Measurements from ENCODE around the gene LCE1C. TPM values are rescaled to one million over a fixed set of nuclear protein-coding genes. Genes with fewer than 3 reads are reported as not detected.
A peak's percentile ranks its signal among the peaks of the same experiment; 100 is the strongest.

LCE1C gene
- total and polyA plus RNA-seq, 9 of the 15 experiments (the other 6 are each of a cell fraction or from before 2014, with no cell fraction given) = not detected

- POLR2A ChIA-PET = no interaction called here
Measured at GRCh38 chr1:152756872-152757271, 49.6 kb downstream of the LCE1C start.

More at GRCh38 chr1:152756872-152757271, 49.6 kb downstream of the LCE1C start:
- Histone ChIP-seq H3K27me3 (ENCODE audit: control insufficient read depth in 2 of 2, insufficient read depth in 2 of 2, low read length in 2 of 2) (peaks cover 0 to 19% of the 10 kb centered on the region in 2 experiments; a peak in 2 of 5 replicates), H3K4me2 (ENCODE audit: insufficient read depth, low read length) (no peak overlapping the region), H3K9me1 (ENCODE audit: control insufficient read depth, insufficient read depth, low read length) (no peaks in the 10 kb centered on the region), H3K36me3 (ENCODE audit: control insufficient read depth, insufficient read depth, low read length) (no peaks in the 10 kb centered on the region), H2AFZ (ENCODE audit: low read depth, low read length) (no peak overlapping the region), H3K79me2 (ENCODE audit: control insufficient read depth, insufficient read depth, low read length) (no peaks in the 10 kb centered on the region), H3K9ac (ENCODE audit: insufficient read depth in 1 of 2, low read depth in 2 of 2, low read length in 2 of 2) (no peak overlapping the region), H3K4me1 (replicated peaks in 1 of 2; ENCODE audit: control insufficient read depth in 2 of 2, insufficient read depth in 2 of 2, low read length in 2 of 2) (no peaks in the 10 kb centered on the region; a peak in 1 of 5 replicates), H4K20me1 (replicated peaks; ENCODE audit: control insufficient read depth, insufficient read depth, low read length) (peaks cover 3% of the 10 kb centered on the region; the same call in 1 of the 2 replicates), H3K9me3 (replicated peaks; ENCODE audit: control insufficient read depth, insufficient read depth, low read depth, low read length) (no peaks in the 10 kb centered on the region), H3K27ac (ENCODE audit: extremely low read depth, low read depth, low read length) (no peak overlapping the region), H3K4me3 (no peak overlapping the region)
- ATAC-seq = no peak
- CTCF ChIA-PET (ENCODE audit: low intra/inter-chr PET ratio) = no interaction called here
- no peak for DNase-seq (ENCODE audit: extremely low read depth in 1 of 4, low spot score in 3 of 4)
- WGBS (ENCODE audit: insufficient coverage, low coverage, missing lambda C conversion rate) = 0% methylated on average over 1 of the region's 2 CpGs
- FAIRE-seq = no peak
- in situ Hi-C loops (cut with MboI) (no loop called here), intact Hi-C loops (cut with micrococcal nuclease) (no loop called here)
- no TSS peak for BruUV-seq (replicated peaks)
- TF ChIP-seq ZNF79 (CRISPR knock-in tag; IDR thresholded peaks at IDR 0.05; ENCODE audit: low read depth) (no peak), PHF20 (IDR thresholded peaks at IDR 0.05; ENCODE audit: partially characterized antibody) (no peak), NFE2 (IDR thresholded peaks at IDR 0.05; ENCODE audit: low read depth) (0 out of 2 replicates have a peak, but pooled peaks have one; percentile 13), DNMT1 (IDR thresholded peaks at IDR 0.05) (no peak)

Other genes starting within 250 kb of the LCE1C start
Only the 7 nearest of the 26 such genes appear.
- not detected in 2 replicates for gene KPRP, start 48.6 kb downstream of the LCE1C start, total RNA-seq (2014; rRNA removed)
- gene KPRP, start 48.6 kb downstream of the LCE1C start, total RNA-seq (2014; rRNA removed; fragmentation: Illumina TruSeq; extraction: Trizol) = not detected in 2 replicates
- gene KPRP, start 48.6 kb downstream of the LCE1C start, total RNA-seq (2015; rRNA removed; fragmentation: Illumina TruSeq; extraction: Trizol) = not detected in 2 replicates
- gene KPRP, start 48.6 kb downstream of the LCE1C start, total RNA-seq (2021) = not detected in 2 replicates
- gene KPRP, start 48.6 kb downstream of the LCE1C start, polyA plus RNA-seq (2011; rRNA removed) = not detected in 2 replicates
- gene KPRP, start 48.6 kb downstream of the LCE1C start, polyA plus RNA-seq (2014; fragmentation: Illumina TruSeq; extraction: Trizol) = not detected in 2 replicates
- not detected for gene KPRP, start 48.6 kb downstream of the LCE1C start, polyA plus RNA-seq (2014; fragmentation: Nextera tagmentation; extraction: Ambion mirVana)
- not detected in 2 replicates for gene KPRP, start 48.6 kb downstream of the LCE1C start, polyA plus RNA-seq (2014; rRNA removed)
- gene LCE1F, start 31.5 kb downstream of the LCE1C start, total RNA-seq (2014; rRNA removed) = not detected in 2 replicates
- gene LCE1F, start 31.5 kb downstream of the LCE1C start, total RNA-seq (2014; rRNA removed; fragmentation: Illumina TruSeq; extraction: Trizol) = not detected in 2 replicates
- gene LCE1F, start 31.5 kb downstream of the LCE1C start, total RNA-seq (2015; rRNA removed; fragmentation: Illumina TruSeq; extraction: Trizol) = not detected in 2 replicates
- not detected in 2 replicates for gene LCE1F, start 31.5 kb downstream of the LCE1C start, total RNA-seq (2021)
- not detected in 2 replicates for gene LCE1F, start 31.5 kb downstream of the LCE1C start, polyA plus RNA-seq (2011; rRNA removed)
- not detected in 2 replicates for gene LCE1F, start 31.5 kb downstream of the LCE1C start, polyA plus RNA-seq (2014; fragmentation: Illumina TruSeq; extraction: Trizol)
- not detected for gene LCE1F, start 31.5 kb downstream of the LCE1C start, polyA plus RNA-seq (2014; fragmentation: Nextera tagmentation; extraction: Ambion mirVana)
- not detected in 2 replicates for gene LCE1F, start 31.5 kb downstream of the LCE1C start, polyA plus RNA-seq (2014; rRNA removed)
- gene LCE1E, start 20.4 kb downstream of the LCE1C start, total RNA-seq (2014; rRNA removed) = not detected in 2 replicates
- gene LCE1E, start 20.4 kb downstream of the LCE1C start, total RNA-seq (2014; rRNA removed; fragmentation: Illumina TruSeq; extraction: Trizol) = not detected in 2 replicates
- gene LCE1E, start 20.4 kb downstream of the LCE1C start, total RNA-seq (2015; rRNA removed; fragmentation: Illumina TruSeq; extraction: Trizol) = not detected in 2 replicates
- not detected in 2 replicates for gene LCE1E, start 20.4 kb downstream of the LCE1C start, total RNA-seq (2021)
- not detected in 2 replicates for gene LCE1E, start 20.4 kb downstream of the LCE1C start, polyA plus RNA-seq (2011; rRNA removed)
- gene LCE1E, start 20.4 kb downstream of the LCE1C start, polyA plus RNA-seq (2014; fragmentation: Illumina TruSeq; extraction: Trizol) = not detected in 2 replicates
- gene LCE1E, start 20.4 kb downstream of the LCE1C start, polyA plus RNA-seq (2014; fragmentation: Nextera tagmentation; extraction: Ambion mirVana) = not detected
- gene LCE1E, start 20.4 kb downstream of the LCE1C start, polyA plus RNA-seq (2014; rRNA removed) = not detected in 2 replicates
- not detected in 2 replicates for gene LCE1D, start 9.9 kb downstream of the LCE1C start, total RNA-seq (2014; rRNA removed)
- gene LCE1D, start 9.9 kb downstream of the LCE1C start, total RNA-seq (2014; rRNA removed; fragmentation: Illumina TruSeq; extraction: Trizol) = not detected in 2 replicates
- not detected in 2 replicates for gene LCE1D, start 9.9 kb downstream of the LCE1C start, total RNA-seq (2015; rRNA removed; fragmentation: Illumina TruSeq; extraction: Trizol)
- gene LCE1D, start 9.9 kb downstream of the LCE1C start, total RNA-seq (2021) = not detected in 2 replicates
- gene LCE1D, start 9.9 kb downstream of the LCE1C start, polyA plus RNA-seq (2011; rRNA removed) = not detected in 2 replicates
- not detected in 2 replicates for gene LCE1D, start 9.9 kb downstream of the LCE1C start, polyA plus RNA-seq (2014; fragmentation: Illumina TruSeq; extraction: Trizol)
- gene LCE1D, start 9.9 kb downstream of the LCE1C start, polyA plus RNA-seq (2014; fragmentation: Nextera tagmentation; extraction: Ambion mirVana) = not detected
- gene LCE1D, start 9.9 kb downstream of the LCE1C start, polyA plus RNA-seq (2014; rRNA removed) = not detected in 2 replicates
- gene LCE1B, start 5.3 kb upstream of the LCE1C start, total RNA-seq (2014; rRNA removed) = not detected in 2 replicates
- not detected in 2 replicates for gene LCE1B, start 5.3 kb upstream of the LCE1C start, total RNA-seq (2014; rRNA removed; fragmentation: Illumina TruSeq; extraction: Trizol)
- not detected in 2 replicates for gene LCE1B, start 5.3 kb upstream of the LCE1C start, total RNA-seq (2015; rRNA removed; fragmentation: Illumina TruSeq; extraction: Trizol)
- not detected in 2 replicates for gene LCE1B, start 5.3 kb upstream of the LCE1C start, total RNA-seq (2021)
- not detected in 2 replicates for gene LCE1B, start 5.3 kb upstream of the LCE1C start, polyA plus RNA-seq (2011; rRNA removed)
- not detected in 2 replicates for gene LCE1B, start 5.3 kb upstream of the LCE1C start, polyA plus RNA-seq (2014; fragmentation: Illumina TruSeq; extraction: Trizol)
- not detected for gene LCE1B, start 5.3 kb upstream of the LCE1C start, polyA plus RNA-seq (2014; fragmentation: Nextera tagmentation; extraction: Ambion mirVana)
- not detected in 2 replicates for gene LCE1B, start 5.3 kb upstream of the LCE1C start, polyA plus RNA-seq (2014; rRNA removed)
- gene LCE1A, start 20.8 kb upstream of the LCE1C start, total RNA-seq (2014; rRNA removed) = not detected in 2 replicates
- not detected in 2 replicates for gene LCE1A, start 20.8 kb upstream of the LCE1C start, total RNA-seq (2014; rRNA removed; fragmentation: Illumina TruSeq; extraction: Trizol)
- not detected in 2 replicates for gene LCE1A, start 20.8 kb upstream of the LCE1C start, total RNA-seq (2015; rRNA removed; fragmentation: Illumina TruSeq; extraction: Trizol)
- not detected in 2 replicates for gene LCE1A, start 20.8 kb upstream of the LCE1C start, total RNA-seq (2021)
- not detected in 2 replicates for gene LCE1A, start 20.8 kb upstream of the LCE1C start, polyA plus RNA-seq (2011; rRNA removed)
- not detected in 2 replicates for gene LCE1A, start 20.8 kb upstream of the LCE1C start, polyA plus RNA-seq (2014; fragmentation: Illumina TruSeq; extraction: Trizol)
- gene LCE1A, start 20.8 kb upstream of the LCE1C start, polyA plus RNA-seq (2014; fragmentation: Nextera tagmentation; extraction: Ambion mirVana) = not detected
- gene LCE1A, start 20.8 kb upstream of the LCE1C start, polyA plus RNA-seq (2014; rRNA removed) = not detected in 2 replicates
- gene LCE6A, start 36.2 kb upstream of the LCE1C start, total RNA-seq (2014; rRNA removed) = not detected in 2 replicates
- not detected in 2 replicates for gene LCE6A, start 36.2 kb upstream of the LCE1C start, total RNA-seq (2014; rRNA removed; fragmentation: Illumina TruSeq; extraction: Trizol)
- gene LCE6A, start 36.2 kb upstream of the LCE1C start, total RNA-seq (2015; rRNA removed; fragmentation: Illumina TruSeq; extraction: Trizol) = not detected in 2 replicates
- not detected in 2 replicates for gene LCE6A, start 36.2 kb upstream of the LCE1C start, total RNA-seq (2021)
- gene LCE6A, start 36.2 kb upstream of the LCE1C start, polyA plus RNA-seq (2011; rRNA removed) = not detected in 2 replicates
- not detected in 2 replicates for gene LCE6A, start 36.2 kb upstream of the LCE1C start, polyA plus RNA-seq (2014; fragmentation: Illumina TruSeq; extraction: Trizol)
- gene LCE6A, start 36.2 kb upstream of the LCE1C start, polyA plus RNA-seq (2014; fragmentation: Nextera tagmentation; extraction: Ambion mirVana) = not detected
- not detected in 2 replicates for gene LCE6A, start 36.2 kb upstream of the LCE1C start, polyA plus RNA-seq (2014; rRNA removed)

Measured in K562 (cell line).